GM13976 (cell line): ENCODE results near the gene HAAO.

Experiments used
- DNase-seq: peaks from one replicate; pipeline ENCODE4 v3.0.0; 2012; ENCODE audit warnings: low spot score
- in situ Hi-C: fragments of 300-500 bp; cut with MboI; formaldehyde crosslinking; loops from one replicate; pipeline ENCODE4 v1.12.0; 2022; ENCODE audit warnings: low sequenced_read_pairs, mixed read lengths, inconsistent platforms; ENCODE audit not compliant: unreplicated experiment
- TF ChIP-seq, protein P1 (sequence below): IDR thresholded peaks from 2 replicates; pipeline ENCODE4 v1.5.1; 2012; ENCODE audit warnings: borderline replicate concordance, mild to moderate bottlenecking; ENCODE audit not compliant: insufficient read depth; ENCODE audit errors: extremely low read depth, missing control alignments, control extremely low read depth

Gene HAAO

DNA sequence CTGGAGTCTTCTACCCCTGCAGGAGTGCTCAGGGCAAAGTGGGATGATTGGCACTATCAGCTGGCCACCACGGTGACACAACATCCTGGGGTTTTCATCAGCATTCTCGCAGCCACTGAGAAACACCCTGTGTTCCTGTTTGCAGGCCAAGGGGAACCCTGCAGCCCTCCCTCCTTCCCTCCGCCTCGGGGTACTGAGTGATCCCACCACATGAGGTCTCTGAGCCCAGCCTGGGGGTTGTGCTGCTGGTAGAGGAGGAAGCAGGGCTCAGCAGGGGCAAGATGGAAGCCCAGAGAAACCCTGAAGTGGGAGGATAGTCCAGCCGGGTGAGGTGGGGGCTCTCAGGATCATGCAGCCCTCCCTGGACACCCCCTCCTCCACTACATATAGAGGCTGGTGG, 28.3 kb downstream of the HAAO start, which contains the start of gene OXER1:
TSS of gene OXER1 (minus strand) at position 40 of the 400 bp plus-strand sequence. CDS start 73 bp downstream, outside the sequence.
- DNase-seq: peak; percentile 32
- TF ChIP-seq, protein P1, sequence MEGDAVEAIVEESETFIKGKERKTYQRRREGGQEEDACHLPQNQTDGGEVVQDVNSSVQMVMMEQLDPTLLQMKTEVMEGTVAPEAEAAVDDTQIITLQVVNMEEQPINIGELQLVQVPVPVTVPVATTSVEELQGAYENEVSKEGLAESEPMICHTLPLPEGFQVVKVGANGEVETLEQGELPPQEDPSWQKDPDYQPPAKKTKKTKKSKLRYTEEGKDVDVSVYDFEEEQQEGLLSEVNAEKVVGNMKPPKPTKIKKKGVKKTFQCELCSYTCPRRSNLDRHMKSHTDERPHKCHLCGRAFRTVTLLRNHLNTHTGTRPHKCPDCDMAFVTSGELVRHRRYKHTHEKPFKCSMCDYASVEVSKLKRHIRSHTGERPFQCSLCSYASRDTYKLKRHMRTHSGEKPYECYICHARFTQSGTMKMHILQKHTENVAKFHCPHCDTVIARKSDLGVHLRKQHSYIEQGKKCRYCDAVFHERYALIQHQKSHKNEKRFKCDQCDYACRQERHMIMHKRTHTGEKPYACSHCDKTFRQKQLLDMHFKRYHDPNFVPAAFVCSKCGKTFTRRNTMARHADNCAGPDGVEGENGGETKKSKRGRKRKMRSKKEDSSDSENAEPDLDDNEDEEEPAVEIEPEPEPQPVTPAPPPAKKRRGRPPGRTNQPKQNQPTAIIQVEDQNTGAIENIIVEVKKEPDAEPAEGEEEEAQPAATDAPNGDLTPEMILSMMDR: no peak
- in situ Hi-C loops: no loop called here

DNA sequence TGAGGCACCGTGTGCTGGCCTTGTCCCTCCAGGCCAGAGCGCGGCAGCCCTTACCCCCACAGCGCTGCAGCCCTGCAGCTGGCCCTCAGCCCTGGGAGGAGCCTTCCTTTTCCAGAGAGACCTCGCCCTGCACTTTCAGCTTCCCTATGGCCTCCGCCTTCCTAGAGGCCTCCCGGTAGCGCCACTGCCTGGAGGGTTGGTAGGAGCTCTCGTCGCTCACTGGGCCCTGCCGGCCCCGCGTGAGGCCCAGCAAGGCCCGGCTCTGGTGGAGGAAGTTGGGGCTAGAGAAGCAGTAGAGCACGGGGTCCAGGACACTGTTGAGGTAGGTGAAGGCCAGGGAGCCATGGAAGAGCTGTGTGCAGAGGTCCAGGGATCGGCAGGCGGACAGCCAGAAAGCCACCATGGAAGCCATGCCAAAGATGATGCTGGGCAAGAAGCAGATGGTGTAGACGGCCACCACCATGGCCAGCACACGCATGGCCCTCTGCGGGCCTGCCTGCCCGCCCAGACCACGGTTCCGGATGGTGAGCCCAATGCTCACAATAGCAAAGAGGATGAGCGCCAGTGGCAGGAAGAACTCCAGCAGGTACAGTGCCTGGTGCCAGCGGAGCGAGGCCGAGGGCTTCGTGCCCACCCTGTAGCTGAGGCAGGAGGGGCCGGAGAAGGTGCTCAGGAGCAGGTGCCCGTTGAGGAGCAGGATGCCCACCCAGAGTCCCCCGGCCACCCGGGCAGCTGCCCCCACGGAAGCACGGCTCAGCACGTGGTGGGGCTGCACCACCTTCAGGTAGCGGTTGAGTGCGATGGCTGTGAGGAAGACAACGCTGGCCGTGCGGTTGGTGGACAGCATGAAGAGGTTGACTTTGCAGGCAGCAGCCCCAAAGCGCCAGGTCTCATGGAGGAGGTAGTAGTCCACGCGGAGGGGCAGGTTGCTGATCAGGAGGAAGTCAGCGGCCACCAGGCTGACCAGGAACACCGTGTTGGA, 29.3 kb downstream of the HAAO start:
- TF ChIP-seq, protein P1: no peak
- in situ Hi-C loops: no loop called here
- DNase-seq: no peak

DNA sequence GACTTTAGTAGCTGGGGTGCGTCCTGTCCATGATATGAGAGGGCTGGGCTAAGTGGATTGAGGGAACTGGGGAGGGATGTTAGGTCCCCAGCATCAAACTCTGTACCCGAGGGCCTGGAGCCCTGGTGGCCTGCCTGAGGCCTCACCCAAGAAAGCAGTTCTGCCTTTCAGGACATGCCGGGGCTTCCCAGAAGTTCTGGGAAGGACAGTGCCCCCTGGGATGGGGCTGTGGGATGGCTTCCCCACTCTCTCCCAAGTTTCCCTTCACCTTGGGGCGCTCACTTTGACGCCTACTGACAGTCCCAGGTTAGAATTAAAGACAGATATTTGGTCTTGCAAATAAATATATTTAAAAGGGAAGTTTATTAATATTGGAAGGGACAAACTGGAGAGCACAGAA, 30.2 kb downstream of the HAAO start:
- no peak for DNase-seq
- TF ChIP-seq, protein P1: no peak
- in situ Hi-C loops: no loop called here

DNA sequence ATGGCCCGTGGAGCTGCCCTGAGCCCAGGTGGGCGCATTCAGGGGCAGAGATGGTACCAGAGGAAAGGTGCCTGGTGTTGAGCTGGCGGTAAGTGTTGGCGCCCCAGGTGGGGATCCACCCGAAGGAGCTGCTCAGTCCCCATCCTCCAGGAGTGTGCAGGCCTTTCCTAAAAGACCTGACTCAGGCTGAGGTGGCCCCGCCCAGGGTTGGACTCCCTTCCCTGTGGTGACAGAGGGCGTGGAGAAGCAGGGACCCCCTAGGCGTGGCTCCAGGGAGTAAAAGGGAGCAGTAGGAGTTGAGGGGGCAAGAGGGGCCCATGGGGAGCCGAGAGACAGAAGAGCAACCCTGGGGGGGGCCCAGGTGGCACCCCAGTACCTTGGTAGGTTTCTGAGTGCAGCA, 30.8 kb downstream of the HAAO start:
- DNase-seq: no peak
- TF ChIP-seq, protein P1: no peak
- in situ Hi-C loops: no loop called here

DNA sequence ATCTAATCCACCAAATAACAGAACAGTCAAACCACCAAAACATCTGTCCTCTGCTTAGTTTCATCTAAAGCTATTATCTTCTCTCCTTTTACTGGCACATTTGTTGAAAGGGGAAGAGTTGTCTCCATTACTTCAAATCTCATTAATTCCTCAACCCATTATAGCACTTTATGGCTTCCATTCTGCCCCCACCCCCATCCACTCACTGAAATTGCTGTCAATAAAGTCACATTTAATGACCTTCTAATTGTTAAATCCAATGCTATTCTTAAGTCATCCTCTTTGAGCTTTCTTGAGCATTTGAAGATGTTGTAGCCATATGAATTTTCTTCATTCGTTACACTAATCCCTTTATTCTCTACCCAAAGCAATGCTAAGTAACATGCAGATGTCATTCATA, 33.6 kb downstream of the HAAO start:
- TF ChIP-seq, protein P1: no peak
- in situ Hi-C loops: no loop called here
- no peak for DNase-seq

DNA sequence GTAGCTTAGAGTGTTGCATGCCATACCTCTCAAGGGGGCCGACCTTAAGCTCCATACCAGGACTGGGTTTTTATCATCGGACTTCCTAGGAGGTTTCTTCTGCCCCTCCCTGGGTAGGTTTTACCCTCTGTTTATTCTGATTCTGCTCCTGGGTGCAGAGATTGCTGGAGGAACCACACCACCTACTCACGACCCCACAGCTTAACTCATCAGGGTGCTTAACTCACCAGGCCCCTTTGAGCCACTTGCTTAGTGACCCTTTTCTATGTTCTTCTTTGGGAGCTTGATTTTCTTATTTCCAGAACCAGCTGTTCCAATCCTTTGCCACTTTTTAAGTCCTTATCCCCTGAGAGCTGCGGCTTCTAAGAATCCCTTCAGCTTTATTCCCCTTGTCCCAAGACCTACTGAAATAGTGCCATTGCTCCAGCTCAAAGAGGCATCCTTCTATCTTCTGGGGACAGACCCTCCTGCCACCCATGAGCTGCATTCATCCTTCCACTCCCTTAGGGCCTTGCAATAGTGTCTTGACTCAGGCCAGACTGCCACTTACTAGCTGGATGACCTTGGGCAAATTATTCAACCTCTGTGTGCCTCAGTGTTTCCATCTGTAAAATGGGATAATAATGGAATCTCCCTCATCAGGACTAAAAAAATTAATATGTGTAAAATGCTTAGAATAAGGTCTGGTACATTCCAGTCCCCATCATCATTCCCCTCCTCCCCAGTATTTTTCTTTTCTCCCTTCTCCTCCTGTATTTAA, 34.2 kb downstream of the HAAO start:
- TF ChIP-seq, protein P1: no peak
- DNase-seq: no peak
- in situ Hi-C loops: no loop called here
